HG02852 (cell line): Measurements from ENCODE around the gene FIG4.
"Not testable (repeated sequence)": the region's sequence is repeated elsewhere in the genome, so short reads cannot be mapped to it uniquely, and the experiment has no call there.

ENCODE experiments used
- ATAC-seq: cut with Tn5 transposase; IDR thresholded peaks from one replicate; pipeline ENCODE4 v1.9.1; 2021; ENCODE audit warnings: mild to moderate bottlenecking, moderate library complexity; ENCODE audit not compliant: unreplicated experiment

Gene FIG4

GRCh38 chr6:109793021-109793420 lies 101.9 kb downstream of the FIG4 start:
- ATAC-seq, result no peak

- no peak for ATAC-seq
Measured at GRCh38 chr6:109793792-109794191, 102.7 kb downstream of the FIG4 start.

- ATAC-seq, result peak; percentile 52
Measured at GRCh38 chr6:109794201-109794923, 103.3 kb downstream of the FIG4 start.

DNA sequence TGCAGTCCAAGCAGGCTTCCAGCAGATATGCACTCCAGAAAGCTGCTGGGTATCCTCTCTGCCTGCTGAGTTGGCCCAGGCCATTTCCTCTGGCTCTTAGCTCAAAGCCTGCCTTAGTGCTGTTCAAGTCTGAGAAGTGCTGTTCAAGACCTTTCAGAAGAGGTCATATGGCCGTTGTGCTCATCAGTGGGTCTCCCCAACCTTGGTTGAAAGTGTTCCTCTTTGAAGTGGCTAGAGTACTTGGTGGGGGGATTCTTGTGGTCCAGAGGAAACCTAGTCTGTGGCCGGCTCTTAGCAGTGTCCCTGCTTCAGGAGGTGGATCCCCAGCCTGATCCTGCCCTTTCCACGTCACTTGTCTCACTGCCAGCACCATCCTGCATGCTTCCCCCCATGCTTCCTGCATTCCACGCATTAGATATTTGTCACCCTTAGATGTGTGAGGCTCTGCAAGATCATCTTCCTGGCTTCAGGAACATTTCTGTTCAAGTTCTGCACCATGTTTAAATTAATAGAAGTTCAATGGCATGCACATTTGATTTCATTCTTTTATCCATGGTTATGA lies 105.0 kb downstream of the FIG4 start:
- no peak for ATAC-seq

GRCh38 chr6:109799129-109799528 lies 108.0 kb downstream of the FIG4 start:
- ATAC-seq, result no peak

DNA sequence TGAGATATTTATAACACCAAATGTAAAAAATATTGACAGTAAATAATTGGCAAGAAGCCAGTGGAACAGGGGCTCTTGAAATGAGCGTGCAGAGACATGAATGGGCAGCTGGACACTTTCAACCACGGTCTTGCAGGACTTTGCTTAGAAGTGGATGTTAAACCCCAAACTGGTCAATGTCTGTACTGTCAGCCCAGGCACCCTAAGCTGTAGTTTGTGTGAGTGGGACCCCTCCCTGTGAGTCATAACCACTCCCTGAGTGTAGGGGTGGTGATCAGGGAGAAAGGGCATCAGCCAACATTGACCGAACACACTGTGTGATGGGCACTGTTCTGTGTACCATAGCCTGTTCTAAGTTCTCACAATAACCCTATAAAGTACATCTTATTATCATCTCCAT lies 108.6 kb downstream of the FIG4 start:
- ATAC-seq, result no peak

- no peak for ATAC-seq
Measured at GRCh38 chr6:109800771-109801170, 109.7 kb downstream of the FIG4 start.

- ATAC-seq, result no peak
Measured at GRCh38 chr6:109801794-109802193, 110.7 kb downstream of the FIG4 start.

DNA sequence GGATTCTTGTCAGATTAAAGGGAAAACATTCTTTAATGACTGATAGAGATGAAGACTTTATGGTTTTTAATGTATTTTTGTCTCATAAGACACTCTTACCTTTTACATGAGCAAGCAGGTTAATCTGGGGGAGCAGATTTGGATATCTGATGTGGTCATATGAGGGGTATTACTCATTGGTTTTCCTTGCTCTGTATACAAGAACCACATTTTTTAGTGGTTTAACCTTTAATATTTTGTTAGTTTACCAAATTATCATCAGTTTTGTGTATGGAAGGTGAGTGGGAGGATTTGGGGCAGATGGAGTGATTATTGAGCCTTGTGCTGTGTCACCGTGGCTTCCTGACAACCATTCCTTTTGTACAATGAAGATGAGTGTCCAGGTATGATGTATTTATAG lies 112.9 kb downstream of the FIG4 start:
- no peak for ATAC-seq

DNA sequence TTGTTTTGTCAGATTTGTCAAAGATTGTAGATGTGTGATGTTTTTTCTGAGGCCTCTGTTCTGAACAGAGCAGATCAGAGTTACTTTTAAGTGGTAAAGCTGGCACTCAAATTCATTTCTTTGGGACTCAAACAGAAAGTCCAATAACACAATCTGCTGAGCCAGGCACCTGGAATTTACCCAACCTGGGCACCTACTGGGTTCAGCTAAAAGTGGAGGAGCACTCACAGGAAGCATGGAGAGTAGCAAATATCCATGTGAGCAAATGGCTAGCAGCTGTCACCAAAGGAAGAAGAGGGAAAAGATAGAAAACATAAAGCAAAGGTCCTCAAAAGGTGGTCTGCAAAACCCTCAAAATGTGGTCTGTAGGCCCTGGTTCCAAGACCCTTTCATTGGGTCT lies 116.8 kb downstream of the FIG4 start:
- ATAC-seq, result no peak

DNA sequence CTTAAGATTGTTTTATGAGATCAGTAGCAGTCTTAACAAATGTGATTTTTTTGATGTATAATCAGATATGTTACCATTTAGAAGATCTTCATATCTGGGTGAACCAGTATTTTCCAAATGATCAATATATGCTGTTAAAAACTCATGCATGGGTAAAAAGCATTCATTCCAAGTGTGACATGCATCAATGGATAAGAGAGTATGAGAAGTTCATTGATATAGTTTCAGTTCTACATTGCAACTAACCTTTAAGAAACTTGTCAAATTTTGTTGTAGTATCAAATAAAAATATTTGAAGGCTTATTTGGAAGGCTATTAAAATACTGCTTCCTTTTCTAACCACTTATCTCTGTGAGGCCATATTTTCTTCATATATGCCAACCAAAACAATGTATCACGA lies 117.7 kb downstream of the FIG4 start:
- no peak for ATAC-seq

- no peak for ATAC-seq
Measured at GRCh38 chr6:109815054-109815453, 124.0 kb downstream of the FIG4 start.

- no peak for ATAC-seq
Measured at GRCh38 chr6:109816452-109817374, 125.6 kb downstream of the FIG4 start.

DNA sequence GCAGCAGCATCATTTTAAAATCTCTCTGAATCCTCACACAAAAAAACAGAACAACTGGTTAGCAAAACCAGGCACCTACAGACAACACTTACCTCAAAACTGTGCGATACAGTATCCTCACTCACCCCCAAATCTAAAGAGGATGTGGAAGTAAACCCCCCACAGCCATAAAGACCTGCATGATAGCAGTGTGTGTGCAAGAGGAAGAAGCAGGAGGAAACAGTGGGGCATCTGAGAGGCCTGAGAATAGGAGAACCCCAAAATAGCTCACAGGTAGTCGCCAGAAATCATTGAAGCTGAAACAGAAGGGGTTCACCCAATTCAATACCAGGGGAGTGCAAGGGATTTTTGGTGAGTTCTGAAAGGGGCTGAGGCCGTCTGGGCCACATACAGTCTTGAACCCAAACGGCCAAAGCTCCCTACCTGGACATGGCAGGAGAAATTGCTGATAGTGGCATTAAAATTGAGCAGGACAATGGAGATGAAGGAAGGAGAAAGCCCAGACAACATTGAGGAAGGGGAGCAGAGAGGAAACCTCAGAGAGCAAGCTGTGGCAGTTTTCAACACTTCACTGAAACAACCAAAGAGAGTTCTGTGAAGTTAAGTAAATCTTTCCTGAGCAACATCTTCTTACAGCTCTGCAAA lies 129.7 kb downstream of the FIG4 start:
- peak; percentile 85 for ATAC-seq

GRCh38 chr6:109821428-109821827 lies 130.3 kb downstream of the FIG4 start:
- no peak for ATAC-seq

DNA sequence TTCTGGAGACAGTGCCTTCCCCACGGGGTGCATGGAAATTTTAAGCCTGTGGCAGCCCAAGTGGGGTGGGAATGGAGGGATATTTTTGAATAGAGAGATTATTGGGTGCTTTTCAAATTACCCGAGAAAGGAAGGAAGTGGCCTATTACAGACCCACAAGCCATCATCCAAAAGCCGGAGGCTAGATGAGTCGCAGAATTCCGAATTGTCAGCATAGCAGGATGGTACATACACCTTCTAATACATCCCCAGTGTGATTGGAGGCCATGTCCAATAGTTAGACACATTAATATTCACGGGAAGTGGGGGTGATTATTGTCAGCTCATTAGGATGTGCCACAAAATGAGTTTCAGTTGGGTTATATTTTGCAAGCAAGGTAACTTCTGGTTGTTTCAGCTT lies 133.0 kb downstream of the FIG4 start:
- ATAC-seq, result no peak

GRCh38 chr6:109826551-109826950 lies 135.5 kb downstream of the FIG4 start:
- no peak for ATAC-seq

DNA sequence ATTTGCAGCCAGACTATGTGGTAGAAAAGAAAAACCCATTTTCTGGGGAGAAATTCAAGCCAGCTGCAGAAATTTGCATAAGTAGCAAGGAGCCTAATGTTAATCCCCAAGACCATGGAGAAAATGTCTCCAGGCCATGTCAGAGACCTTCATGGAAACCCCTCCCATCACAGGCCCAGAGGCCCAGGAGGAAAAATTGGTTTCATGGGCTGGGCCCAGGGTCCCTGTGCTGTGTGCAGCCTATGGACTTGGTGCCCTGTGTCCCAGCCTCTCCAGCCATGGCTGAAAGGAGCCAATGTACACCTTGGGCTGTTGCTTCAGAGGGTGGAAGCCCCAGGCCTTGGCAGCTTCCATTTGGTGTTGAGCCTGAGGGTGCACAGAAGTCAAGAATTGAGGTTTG lies 140.3 kb downstream of the FIG4 start:
- ATAC-seq, result not testable (repeated sequence)

- ATAC-seq, result no peak
Measured at GRCh38 chr6:109834131-109834530, 143.0 kb downstream of the FIG4 start.

- no peak for ATAC-seq
Measured at GRCh38 chr6:109834595-109835437, 143.7 kb downstream of the FIG4 start.
